ENCODE measurements around the gene CD59.

The CD59 gene

GRCh38 chr11:33660962-33661361, 75.3 kb downstream of the CD59 start:
- no peak overlapping the region for H3K27ac Mint-ChIP-seq
- H3K4me3 Mint-ChIP-seq, result no peak overlapping the region
- H3K27me3 Mint-ChIP-seq, result peaks cover 39% of the 10 kb centered on the region
- no peaks in the 10 kb centered on the region for H3K36me3 Mint-ChIP-seq
- peaks cover 7% of the 10 kb centered on the region for H3K4me1 Mint-ChIP-seq
- no peaks in the 10 kb centered on the region for H3K9me3 Mint-ChIP-seq
- no peak for ATAC-seq

GRCh38 chr11:33659370-33660139, 76.7 kb downstream of the CD59 start:
- H3K4me3 Mint-ChIP-seq, result no peak overlapping the region
- no peak for ATAC-seq
- peaks cover 41% of the 10 kb centered on the region for H3K27me3 Mint-ChIP-seq
- no peak overlapping the region for H3K27ac Mint-ChIP-seq
- H3K4me1 Mint-ChIP-seq, result peaks cover 14% of the 10 kb centered on the region
- no peaks in the 10 kb centered on the region for H3K36me3 Mint-ChIP-seq
- no peaks in the 10 kb centered on the region for H3K9me3 Mint-ChIP-seq

- H3K9me3 Mint-ChIP-seq, result no peaks in the 10 kb centered on the region
- no peaks in the 10 kb centered on the region for H3K36me3 Mint-ChIP-seq
- no peak overlapping the region for H3K4me3 Mint-ChIP-seq
- peaks cover 47% of the 10 kb centered on the region for H3K27me3 Mint-ChIP-seq
- H3K27ac Mint-ChIP-seq, result no peak overlapping the region
- peaks cover 14% of the 10 kb centered on the region for H3K4me1 Mint-ChIP-seq
- no peak for ATAC-seq
These were observed 77.9 kb downstream of the CD59 start for GRCh38 chr11:33658195-33658900.

- ATAC-seq, result no peak
- H3K4me1 Mint-ChIP-seq, result peaks cover 14% of the 10 kb centered on the region
- no peaks in the 10 kb centered on the region for H3K36me3 Mint-ChIP-seq
- H3K4me3 Mint-ChIP-seq, result no peak overlapping the region
- no peak overlapping the region for H3K27ac Mint-ChIP-seq
- peaks cover 49% of the 10 kb centered on the region for H3K27me3 Mint-ChIP-seq
- H3K9me3 Mint-ChIP-seq, result no peaks in the 10 kb centered on the region
These were observed 78.5 kb downstream of the CD59 start for GRCh38 chr11:33657757-33658156.

- peaks cover 47% of the 10 kb centered on the region for H3K27me3 Mint-ChIP-seq
- no peak overlapping the region for H3K4me3 Mint-ChIP-seq
- no peaks in the 10 kb centered on the region for H3K9me3 Mint-ChIP-seq
- peaks cover 14% of the 10 kb centered on the region for H3K4me1 Mint-ChIP-seq
- ATAC-seq, result no peak
- H3K27ac Mint-ChIP-seq, result peak overlapping the region; percentile 70
- no peaks in the 10 kb centered on the region for H3K36me3 Mint-ChIP-seq
These were observed 79.5 kb downstream of the CD59 start for GRCh38 chr11:33656768-33657167.

GRCh38 chr11:33655842-33656600, 80.2 kb downstream of the CD59 start:
- peaks cover 14% of the 10 kb centered on the region for H3K4me1 Mint-ChIP-seq
- no peaks in the 10 kb centered on the region for H3K36me3 Mint-ChIP-seq
- no peaks in the 10 kb centered on the region for H3K9me3 Mint-ChIP-seq
- ATAC-seq, result peak; percentile 71
- H3K27me3 Mint-ChIP-seq, result peaks cover 39% of the 10 kb centered on the region
- H3K27ac Mint-ChIP-seq, result peak overlapping the region; percentile 70
- H3K4me3 Mint-ChIP-seq, result no peak overlapping the region

- no peak for ATAC-seq
- peaks cover 41% of the 10 kb centered on the region for H3K27me3 Mint-ChIP-seq
- no peaks in the 10 kb centered on the region for H3K9me3 Mint-ChIP-seq
- no peak overlapping the region for H3K4me3 Mint-ChIP-seq
- H3K27ac Mint-ChIP-seq, result no peak overlapping the region
- peaks cover 14% of the 10 kb centered on the region for H3K4me1 Mint-ChIP-seq
- no peaks in the 10 kb centered on the region for H3K36me3 Mint-ChIP-seq
These were observed 81.6 kb downstream of the CD59 start for GRCh38 chr11:33654594-33654993.
